ENCODE data around the gene TMOD2.

Gene TMOD2

DNA sequence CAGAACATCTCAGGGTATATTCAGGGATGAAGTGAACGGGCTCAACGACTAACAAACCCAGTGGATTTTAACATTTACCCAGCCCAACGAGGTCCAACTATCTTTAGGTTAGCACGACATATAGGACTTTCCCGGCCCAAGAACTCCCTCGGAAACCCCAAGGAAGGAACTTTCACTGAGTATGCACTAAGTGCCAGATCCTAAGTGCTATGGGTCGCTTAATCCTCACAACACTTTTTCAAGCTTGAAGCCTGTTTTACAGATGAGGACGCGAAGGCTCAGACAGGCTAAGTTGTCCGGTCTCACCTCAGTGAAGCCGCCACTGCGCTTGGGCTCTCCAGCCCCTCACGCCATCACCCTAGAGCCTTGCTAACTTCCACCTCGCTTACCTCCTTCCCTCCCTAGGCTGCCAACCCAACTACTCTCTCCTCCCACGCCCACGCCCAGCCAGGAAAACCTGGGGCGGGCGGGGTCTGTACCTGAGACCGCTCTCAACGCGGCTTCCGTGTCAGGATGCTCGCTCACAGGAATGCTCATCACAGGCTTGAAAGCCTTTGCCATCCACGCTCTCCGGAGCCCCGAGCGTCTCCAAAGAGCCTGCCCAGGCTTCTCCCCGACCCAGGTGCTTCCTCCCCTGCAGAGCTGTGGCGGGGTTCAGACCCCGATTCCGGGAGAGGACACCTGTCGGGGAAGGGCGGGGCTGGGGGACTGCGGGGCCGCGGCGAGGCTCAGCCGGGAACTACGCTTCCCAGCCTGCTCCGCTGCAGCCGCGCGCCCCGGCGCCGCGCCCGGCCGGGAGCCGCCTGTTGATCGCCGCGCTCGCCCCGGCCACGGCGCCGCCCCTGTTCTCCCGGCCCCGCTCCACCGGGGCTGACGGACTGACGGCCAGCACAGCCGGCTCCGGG is at the start of gene TMOD2:
TSS of gene TMOD2 (plus strand) at position 806 of the 905 bp plus-strand sequence. CDS start 14,845 bp downstream, outside the sequence.
- DNase-seq = no peak

DNA sequence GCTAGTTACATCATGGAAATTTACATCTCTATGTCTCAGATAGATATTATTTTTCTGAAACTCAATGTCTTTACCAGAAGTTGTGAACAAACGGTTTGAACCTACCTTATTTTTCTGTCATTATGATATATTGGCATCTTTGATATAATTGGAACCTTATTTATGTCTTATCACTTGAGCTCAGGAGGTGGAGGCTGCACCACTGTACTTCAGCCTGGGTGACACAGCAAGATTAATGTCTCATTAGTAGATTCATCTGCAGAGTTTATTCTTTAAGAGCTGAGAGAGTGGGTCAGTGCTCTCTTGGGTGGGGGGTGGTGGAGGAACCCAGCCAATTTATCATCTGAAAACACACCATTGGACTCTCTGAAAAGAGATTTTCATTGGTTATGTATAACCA is 48.7 kb upstream of the TMOD2 start:
- DNase-seq = no peak

DNA sequence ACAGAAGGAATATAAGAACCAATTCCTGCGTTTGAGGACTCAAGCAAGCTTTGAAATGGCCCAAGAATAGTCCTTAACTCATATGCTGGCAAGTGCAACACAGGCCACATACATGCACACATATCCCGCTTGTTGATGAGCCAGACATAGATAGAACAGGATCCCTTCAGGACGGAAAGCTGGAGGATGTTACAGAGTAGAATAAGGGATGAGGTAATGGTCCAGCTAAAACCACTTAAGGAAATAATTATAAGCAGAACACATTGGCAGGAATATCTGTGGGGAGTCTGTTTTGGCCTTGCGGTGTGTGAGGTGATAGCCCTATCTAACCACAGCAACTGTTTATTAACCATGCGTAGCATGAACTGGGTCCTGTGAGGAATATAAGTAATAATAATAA is 45.1 kb upstream of the TMOD2 start:
- no peak for DNase-seq

DNA sequence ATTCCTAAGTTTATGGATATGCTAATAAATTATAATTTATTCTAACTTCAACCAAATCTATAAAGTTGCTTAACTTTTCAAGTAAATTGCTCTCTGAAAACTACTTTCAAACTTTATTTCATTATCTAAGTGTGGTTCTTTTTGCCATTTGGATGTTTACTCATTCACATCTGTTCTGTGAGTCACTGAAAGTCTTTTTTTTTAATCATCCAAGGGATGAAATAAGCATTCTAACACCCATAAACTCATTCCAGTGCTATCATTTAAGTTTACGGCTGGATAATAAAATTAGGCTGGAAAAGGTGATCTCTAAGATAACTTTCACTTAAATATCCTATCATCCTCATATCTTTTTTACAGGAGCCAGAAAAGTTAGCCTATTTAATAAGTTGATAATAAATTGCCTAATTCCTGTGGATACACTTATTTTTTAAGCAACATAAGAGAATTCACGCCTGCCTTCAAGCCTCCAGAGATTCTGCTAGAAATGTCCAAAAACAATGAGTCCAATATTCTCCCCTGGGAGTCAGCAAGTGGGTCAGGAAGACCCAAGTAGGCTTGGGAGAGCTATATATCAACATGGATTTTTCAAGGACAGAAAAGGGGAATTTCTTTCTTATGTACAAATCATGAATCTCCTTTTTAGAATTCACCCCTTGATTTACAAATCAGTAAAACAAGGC is 44.3 kb upstream of the TMOD2 start:
- DNase-seq = no peak

DNA sequence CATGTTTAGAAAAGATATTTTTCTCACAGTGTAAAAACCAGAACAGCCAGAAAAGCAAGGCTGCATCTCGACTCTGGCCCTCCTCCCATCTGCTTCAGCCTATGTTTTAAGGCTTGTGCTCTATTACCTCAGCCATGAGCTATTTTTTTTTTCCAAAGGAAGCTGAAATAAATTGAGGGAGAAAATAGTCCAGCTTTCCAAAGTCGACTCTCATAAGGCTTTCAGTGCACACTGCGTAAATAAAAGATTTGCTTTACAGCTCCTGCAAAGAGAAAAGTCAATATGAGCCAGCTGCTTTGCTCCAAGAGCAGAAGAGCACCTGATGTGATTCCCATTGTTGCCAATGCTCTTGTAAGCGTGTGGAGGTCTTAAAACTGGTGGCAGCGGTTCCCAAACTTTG is 43.4 kb upstream of the TMOD2 start:
- DNase-seq = peak; percentile 62

DNA sequence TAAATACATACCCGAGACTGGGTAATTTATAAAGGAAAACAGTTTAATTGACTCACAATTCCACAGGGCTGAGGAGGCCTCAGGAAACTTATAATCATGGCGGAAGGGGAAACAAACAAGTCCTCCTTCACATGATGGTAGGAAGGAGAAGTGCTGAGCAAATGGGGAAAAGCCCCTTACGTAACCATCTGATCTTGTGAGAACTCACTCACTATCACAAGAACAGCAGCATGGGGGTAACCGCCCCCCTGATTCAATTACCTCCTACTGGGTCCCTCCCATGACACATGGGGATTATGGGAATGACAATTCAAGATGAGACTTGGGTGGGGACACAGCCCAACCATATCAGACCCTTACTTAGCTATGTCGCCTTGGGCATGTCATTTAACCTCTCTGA is 42.4 kb upstream of the TMOD2 start:
- no peak for DNase-seq

DNA sequence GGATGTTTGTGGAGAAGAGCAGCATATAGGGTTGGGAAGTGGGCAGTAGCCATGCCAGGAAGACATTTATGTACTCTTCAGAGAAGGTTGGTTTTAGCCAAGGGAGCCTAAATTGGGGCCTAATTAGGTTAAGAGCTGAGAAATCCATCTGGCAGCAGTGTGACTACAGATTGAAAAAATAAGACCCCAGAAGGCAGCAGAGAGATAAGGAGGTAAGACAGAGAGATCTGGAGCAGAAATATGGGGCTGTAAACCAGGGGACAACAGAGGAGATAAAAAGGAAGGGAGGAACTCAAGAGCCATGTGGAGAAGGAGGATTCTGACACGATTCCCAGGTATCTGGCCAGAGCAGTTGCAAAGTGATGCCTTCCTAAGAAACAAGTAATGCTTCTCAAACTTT is 37.2 kb upstream of the TMOD2 start:
- no peak for DNase-seq

DNA sequence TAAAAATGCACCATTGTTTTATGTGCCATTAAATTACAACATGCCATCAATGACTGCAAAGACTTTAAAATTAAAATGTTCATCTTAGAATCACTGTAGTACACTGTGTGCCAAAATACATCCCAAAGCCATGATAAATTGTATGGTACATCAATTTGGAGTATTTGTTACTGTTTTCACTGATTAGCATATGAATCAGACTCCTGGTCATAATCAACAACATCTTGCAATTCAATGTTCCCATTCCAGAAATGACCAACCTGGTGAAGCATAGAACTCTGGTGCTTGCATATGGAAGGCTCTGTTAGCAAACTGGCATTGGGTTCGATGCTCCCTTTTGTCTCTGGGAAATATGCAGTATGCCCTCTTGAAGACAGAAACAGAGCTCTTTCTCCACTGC is 36.5 kb upstream of the TMOD2 start:
- no peak for DNase-seq

DNA sequence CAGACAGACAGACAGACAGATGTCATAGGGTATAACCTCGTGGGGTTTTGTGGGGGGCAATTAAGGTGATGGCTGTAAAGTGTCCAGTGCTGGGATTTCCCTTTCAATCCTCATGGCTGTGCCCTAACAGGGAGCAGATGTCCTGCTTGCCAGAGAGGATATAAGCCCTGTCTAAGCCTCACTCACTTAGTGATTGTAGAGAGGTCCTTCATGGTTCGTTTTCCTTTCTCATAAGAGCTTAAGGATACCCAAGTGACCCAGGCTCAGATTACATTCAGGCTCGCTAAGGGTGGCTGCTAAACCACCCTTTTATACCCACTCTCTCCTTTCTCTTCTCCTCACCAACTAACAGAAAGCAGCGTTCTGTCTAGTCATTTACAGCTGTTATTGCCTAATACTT is 33.2 kb upstream of the TMOD2 start:
- no peak for DNase-seq

DNA sequence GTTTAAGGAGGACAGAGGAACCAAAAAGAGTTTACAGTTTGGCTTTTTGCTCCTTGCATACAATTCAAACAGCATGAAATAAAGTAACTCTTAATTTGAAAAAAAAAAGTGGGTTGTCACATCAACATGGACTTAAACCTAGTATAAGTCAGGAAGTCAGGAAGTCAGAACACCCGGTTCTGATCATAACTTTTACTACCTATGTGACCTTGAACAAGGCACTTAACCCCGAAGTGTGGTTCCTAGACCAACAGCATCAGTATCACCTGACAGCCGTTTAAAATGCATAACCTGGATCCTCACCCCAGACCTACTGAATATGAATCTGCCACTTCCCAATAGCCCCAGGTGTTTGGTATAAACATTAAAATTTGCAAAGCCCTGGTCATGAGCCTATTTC is 32.7 kb upstream of the TMOD2 start:
- DNase-seq = no peak

DNA sequence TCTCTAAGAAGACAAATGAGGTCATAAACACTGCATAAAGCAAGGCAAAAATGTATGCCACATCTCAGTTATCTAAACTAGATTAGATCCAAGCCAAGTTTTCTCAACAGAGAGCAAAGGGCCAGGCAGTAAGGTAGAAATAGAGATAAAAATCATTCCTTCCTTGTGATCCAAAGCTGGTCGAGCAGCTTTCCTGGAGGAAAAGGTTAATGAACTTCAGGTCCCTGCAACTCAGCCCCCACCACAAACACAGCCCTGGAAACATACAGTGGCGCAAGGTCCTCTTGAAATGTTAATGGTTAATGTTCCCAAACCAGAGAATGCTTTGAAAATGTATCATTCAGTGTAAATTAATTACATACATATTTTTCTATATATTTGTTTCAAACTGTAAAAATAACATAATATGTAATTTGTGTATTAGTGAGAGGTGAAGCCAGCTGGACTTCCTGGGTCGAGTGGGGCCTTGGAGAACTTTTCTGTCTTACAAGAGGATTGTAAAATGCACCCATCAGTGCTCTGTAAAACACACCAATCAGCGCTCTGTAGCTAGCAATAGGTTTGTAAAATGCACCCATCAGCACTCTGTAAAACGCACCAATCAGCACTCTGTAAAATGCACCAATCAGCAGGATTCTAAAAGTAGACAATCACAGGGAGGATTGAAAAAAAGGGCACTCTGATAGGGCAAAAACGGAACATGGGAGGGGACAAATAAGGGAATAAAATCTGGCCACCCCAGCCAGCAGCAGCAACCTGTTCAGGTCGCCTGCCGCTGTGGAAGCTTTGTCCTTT is 31.0 kb upstream of the TMOD2 start:
- no peak for DNase-seq

DNA sequence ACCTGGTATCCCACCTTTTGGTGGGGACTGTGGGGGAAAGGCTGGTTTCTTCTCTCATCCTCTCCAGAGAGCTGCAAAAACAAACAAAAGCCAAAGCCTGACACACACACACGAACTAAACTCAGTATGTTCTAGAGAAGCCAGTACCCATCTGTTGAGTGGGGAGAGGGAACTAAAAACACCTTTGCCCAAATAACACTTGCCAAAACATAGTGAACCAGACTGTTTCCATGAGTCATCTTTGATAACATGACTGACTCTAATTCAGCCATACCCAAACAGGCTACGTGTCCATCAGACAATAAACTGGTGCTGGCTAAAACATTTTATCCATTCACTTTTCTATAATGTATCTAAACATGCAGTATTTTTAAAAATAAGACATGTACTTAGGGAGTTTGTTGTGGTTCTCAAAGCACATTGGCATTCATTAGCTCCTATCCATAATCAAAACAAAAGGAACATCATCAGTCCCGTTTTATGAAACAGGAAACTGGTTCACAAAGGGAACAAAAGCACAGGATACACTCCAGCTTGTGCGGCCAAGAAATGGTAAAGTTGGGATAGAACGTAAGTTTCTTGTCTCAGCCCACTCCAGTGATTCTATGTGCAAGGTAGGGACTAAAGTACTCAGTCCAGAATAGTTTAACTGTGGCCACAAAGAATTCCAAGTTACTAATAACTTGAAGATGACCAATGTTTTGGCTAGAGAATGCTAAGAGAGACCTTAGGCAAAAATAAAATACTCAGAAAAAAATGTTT is 30.0 kb upstream of the TMOD2 start:
- no peak for DNase-seq

DNA sequence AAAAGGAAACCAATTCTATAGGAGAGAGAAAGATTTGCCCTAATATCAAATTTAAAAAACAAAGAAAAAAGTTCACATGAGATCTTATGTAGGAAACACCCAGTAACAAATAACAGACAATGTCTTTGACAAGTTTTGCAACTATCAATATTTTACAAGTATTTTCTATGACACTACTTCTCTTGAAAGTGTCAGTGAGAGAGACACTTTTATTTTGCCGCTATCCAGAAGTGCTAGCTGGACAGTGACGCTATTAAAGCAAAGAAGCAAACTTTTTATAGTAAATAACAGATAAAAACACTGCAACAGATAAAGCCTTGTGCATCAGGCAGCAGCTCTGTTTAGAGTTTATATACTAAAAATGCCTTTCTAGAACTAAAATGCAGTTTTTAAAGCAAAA is 27.2 kb upstream of the TMOD2 start:
- DNase-seq = no peak

DNA sequence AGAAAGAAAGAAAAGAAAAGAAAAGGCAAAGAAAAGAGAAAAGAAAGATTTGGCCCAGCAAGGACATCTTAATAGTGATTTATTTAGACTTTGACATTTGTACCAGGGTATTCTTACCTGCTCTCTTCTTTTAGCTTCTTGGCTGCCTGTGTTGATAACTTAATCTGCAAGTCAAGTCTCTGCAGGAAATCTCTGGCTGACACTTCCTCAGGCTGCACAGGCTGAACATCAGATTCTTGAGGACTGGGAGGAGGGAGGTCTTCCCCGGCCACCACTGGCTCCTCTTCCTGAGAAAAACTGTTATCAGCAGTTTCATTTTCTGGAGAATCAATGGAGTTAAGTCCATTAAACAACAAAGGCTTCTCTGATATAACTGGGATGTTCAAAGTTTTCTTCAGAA is 26.7 kb upstream of the TMOD2 start:
- DNase-seq = no peak

DNA sequence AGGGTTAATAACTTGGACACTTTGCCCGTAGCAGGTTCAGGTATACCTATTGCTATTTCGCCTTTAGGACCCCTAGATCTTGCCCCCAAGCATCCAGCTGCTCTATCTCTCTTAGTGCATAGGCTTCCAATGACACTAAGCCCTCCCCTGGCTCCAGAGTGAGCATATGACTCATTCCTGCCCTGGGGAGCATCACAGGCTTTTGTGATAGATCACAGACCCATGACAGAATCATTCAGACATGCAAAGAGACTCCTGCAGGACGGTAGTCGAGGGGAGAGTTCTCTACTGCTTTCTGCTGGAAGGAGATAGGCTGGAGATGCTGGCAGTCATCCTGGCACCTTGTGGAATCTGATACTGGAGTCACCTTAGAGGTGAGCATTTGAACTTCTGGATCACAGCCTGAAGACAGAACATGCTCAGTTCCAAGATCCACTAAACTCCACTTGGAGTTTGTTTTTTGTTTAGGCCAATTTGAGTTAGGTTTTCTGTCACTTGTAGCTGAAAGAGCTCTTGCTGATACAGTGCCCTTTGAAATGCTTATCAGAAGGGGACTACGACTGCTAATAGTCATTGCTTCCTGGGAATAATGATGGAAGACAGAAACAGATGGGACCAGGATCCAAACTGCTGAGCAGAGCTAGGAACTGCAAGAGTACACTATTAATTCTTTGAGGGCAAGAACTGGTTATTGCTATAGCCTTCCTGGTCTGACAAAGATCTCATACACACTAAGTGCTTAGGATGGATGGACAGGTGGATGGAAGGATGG is 24.9 kb upstream of the TMOD2 start:
- no peak for DNase-seq

DNA sequence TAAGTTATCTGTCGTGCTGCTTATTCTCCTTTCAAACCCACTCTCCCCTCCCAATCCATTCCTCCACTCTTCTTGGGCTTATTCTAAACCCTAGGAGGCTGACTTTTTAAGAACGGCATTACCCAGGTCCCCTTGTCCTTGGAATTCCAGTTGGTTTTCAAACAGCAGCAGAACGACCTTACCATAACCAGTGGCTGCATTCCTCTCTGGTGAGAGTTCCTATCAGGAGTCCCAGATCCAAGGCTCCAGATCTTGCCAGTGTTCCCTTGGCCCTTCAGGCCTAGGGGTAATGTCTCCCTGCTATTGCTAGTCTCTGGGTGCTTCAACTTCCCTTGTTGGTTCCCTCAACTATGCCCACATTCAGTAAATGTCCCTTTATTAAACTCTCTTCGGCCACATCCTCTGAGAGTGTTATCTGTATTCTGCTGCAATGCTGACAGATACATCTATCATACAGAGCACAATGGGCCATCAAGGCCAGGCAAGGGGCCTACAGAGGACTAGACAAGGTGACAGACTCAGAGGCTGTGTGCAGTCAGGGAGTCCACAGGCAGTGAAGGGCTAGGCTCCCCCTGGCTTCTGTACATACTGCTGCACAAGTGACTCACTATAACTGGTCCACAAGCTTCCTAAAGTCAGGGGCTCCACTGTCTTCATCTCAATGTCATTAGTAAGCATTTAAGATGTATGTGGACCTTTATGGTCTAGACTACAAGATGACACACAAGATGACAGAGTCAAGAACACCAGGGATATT is 24.1 kb upstream of the TMOD2 start:
- no peak for DNase-seq

DNA sequence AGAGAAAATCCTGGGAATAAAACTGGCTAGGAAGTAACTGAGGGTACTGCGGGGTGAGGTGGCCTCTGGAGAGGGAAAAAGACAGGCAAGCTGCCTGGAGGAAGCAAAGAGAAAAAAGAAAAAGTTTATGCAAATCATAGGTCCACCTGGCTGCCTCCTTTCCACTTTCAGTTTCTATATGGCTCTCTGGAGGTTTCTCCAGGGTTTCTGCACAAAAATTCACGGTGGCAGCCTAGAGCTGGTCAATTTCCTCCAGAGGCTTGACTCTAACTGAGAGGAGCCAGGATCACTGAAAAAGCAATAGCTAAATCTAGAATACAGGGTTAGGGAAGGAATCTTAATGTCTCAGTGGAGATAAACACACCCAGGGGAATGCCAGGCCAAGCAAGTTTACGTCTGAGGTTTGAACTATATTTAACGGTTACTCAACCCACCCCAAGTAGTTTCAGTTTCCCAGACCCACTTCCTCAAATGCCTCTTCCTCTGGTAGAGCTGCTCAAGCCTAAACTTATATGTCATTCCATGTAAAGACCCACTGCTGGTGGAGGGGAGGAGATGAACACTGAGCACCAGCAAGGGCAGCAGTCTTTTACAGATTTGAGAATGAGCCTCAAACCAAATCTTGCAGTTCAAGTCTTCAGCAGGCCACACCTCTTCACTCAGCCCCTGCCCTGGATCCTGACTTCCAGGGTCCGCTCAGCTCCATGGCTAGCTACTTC is 19.7 kb upstream of the TMOD2 start:
- no peak for DNase-seq

DNA sequence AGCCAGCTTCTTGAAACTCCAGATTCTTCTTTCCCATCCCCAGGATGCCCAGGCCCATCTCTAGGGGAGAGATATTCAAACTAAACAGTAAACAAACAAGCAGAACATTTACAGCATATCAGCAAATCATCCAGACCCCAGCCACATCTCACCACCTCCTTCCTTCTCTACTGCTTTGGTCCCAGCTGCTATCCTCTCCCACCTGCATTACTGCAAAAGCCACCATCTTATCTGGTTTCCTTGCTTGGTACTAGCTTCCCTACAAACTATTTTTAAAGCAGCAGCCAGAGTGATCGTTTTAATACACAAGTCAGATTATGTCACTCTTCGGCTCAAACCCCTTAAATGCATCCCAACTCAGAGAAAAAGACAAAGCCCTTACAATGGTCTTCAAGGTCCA is 18.8 kb upstream of the TMOD2 start:
- DNase-seq = no peak

DNA sequence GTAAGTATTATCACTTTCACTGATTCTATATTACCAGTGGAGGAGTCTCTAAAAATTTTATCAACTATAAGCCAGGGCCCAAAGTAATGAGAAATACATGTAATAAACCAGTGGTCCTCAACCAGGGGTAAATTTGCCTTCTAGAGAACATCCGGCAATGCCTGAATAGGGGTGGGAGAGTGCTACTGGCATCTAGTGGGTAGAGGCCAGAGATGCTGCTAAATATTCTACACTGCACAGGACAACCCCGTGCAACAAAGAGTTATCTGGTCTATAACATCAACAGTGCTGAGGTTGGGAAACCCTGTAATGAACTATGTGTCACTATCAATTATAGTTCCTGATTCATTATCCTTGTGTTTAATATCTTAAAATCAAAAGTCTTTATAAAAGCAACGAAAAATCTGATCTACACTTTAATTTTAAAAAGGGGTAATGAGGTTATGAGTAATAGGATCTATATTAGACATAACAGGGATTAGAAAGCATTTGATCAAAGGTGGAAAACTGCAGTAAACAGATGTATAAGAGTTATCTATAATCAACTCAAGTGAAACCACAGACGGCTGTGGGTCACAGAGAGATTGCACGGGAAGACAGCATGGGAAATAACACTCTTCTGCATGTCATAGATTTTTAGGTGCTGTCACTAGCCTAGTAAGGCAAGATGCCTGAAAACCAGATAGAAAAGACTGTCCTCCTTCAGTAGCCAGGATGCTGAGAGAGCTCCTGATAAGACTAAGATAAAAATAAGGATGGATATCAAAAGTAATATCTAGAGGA is 16.0 kb upstream of the TMOD2 start:
- DNase-seq = no peak

DNA sequence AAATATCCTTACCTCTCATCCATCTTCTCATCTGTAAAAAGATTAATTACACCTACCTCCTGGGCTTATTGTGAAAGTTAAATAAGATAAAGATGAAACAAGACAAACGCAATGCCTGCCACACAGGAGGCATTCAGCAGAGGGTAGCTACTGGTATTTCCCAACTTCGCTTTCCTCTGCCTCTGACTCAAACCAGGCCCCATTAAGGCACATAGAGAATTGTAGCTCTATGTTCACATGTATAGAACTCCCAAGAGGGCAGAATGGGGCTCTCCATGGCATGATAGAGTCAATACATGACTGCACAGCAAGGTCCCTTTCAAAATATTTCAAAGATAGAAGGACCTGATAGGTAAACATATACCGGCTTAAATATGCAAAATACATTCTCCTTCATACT is 15.3 kb upstream of the TMOD2 start:
- no peak for DNase-seq

All from NCI-H1092 (cell line).